GM20000 (cell line): ENCODE data around the gene PNPT1.
A peak's percentile ranks its signal among the peaks of the same experiment; 100 is the strongest.

Experiments used
- DNase-seq: peaks from one replicate; pipeline ENCODE4 v3.0.0; 2012; ENCODE audit warnings: low spot score
- TF ChIP-seq, protein P1 (sequence below): IDR thresholded peaks from 2 replicates; pipeline ENCODE4 v1.5.1; 2012; ENCODE audit warnings: mild to moderate bottlenecking, control low read depth; ENCODE audit errors: extremely low read depth, missing control alignments

Gene PNPT1

DNA sequence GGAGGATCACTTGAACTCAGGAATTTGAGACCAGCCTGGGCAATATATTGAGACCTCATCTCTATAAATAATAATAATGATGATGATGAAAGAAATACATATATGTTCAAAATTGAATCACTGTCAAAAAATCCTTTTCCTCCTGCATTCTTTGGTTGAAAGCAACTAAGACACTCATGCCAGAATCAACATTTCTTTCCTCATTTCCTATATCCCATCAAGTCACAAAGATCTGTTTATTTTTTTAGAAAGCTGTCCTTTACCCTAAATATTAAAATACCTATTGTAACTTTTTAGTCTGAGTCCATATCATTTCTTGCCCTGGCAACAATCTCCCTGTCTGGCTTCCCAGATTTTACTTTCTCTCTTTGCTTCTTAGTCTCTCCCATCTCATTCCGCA lies 44.4 kb downstream of the PNPT1 start:
- no peak for DNase-seq
- TF ChIP-seq, protein P1, sequence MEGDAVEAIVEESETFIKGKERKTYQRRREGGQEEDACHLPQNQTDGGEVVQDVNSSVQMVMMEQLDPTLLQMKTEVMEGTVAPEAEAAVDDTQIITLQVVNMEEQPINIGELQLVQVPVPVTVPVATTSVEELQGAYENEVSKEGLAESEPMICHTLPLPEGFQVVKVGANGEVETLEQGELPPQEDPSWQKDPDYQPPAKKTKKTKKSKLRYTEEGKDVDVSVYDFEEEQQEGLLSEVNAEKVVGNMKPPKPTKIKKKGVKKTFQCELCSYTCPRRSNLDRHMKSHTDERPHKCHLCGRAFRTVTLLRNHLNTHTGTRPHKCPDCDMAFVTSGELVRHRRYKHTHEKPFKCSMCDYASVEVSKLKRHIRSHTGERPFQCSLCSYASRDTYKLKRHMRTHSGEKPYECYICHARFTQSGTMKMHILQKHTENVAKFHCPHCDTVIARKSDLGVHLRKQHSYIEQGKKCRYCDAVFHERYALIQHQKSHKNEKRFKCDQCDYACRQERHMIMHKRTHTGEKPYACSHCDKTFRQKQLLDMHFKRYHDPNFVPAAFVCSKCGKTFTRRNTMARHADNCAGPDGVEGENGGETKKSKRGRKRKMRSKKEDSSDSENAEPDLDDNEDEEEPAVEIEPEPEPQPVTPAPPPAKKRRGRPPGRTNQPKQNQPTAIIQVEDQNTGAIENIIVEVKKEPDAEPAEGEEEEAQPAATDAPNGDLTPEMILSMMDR: no peak

DNA sequence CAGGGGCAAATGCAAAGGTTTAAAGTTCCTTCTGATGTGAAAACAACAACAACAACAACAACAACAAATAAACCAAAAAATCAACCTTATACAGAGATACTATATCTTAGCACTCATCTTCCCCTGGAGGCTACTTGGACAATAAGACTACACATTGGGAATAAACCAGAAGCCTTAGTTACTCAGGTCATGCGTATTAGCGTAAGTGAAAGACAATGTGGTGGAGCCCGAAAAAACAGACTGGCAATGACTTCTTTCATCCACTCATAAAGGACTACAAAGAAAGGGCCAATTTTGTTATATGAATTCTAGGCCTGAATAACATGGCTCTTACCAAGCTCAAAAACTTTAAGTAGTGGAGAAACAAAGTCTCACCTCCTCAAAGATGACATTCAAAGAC lies 56.8 kb downstream of the PNPT1 start:
- TF ChIP-seq, protein P1: no peak

GRCh38 chr2:55628931-55629330 lies 64.7 kb downstream of the PNPT1 start:
- no peak for DNase-seq
- TF ChIP-seq, protein P1: no peak

More for the DNA sequence above, 56.8 kb downstream of the PNPT1 start:
- no peak for DNase-seq

- TF ChIP-seq, protein P1: no peak
- DNase-seq: no peak
Measured at GRCh38 chr2:55627915-55628314, 65.7 kb downstream of the PNPT1 start.

DNA sequence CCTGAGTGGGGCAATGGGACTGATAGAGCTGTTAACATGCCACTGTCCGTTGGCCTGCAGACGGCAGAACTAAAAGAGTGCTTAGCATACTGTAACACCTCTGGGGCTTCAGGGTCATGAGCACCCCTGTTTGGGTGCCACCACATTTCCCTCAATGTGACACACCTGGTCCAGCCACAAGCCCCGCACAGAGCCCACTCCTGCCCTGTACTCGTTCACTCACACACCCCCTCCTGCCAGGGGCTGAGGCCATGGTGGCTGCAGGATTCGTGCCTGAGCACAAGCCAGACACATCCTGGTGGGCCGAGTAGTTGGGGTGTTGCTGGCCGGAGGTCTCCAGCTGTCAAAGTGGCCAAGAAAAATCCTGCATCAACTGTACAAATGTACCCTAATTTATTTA lies 71.8 kb downstream of the PNPT1 start:
- TF ChIP-seq, protein P1: no peak
- DNase-seq: no peak

- TF ChIP-seq, protein P1: peak; percentile 33
- no peak for DNase-seq
Measured at GRCh38 chr2:55620123-55620779, 73.4 kb downstream of the PNPT1 start.

DNA sequence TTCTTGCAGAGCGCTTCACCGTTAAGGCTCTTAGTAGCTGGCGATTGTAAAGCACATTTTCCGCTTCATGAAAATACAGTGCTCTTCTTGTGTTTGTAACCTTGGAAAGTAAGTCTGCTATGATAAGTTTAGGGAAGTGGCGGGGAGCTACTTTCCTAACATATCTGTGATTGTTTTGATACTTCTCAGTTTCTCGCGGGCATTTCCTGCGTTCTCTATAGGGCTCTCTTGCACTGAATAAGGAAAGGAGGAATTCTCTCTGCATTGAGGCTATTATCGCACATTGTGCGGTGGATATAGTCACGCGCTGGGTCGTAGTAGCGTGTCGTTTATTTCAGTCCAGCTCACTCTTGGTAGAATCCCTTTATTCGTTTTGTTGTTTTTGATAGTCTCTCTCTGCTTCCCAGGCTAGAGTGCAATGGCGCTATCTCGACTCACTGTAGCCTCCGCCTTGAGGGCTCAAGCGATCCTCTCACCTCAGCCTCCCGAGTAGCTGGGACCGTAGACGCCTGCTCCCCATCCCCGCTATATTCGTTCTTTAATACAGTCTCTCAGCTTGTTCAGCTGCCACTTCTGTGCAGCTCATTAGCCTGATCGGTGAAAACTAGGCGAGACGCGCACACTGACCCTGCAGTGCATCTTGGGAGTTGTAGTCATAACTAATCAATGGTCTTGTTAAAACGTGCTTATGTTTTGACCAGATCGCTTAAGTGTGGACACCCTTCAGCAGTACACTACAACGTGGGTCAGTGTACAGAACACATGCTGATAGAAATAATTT lies 75.2 kb downstream of the PNPT1 start:
- TF ChIP-seq, protein P1: no peak

More for the DNA sequence above, 75.2 kb downstream of the PNPT1 start:
- peak; percentile 60 for DNase-seq
